ENCODE data around the gene OR5H6.
"Not testable (repeated sequence)": the region's sequence is repeated elsewhere in the genome, so short reads cannot be mapped to it uniquely, and the experiment has no call there.

Gene OR5H6

GRCh38 chr3:98263944-98264343, at the start of gene OR5H6:
Gene OR5H6, plus strand, starts transcription at chr3:98264244. Its CDS starts 89 bp downstream, at chr3:98264333.
- no peak for DNase-seq

GRCh38 chr3:98215051-98215450, 49.0 kb upstream of the OR5H6 start:
- DNase-seq = peak; percentile 36

- DNase-seq = no peak
Observed at GRCh38 chr3:98223907-98224672, 40.0 kb upstream of the OR5H6 start.

- no peak for DNase-seq
Observed at GRCh38 chr3:98232489-98232888, 31.6 kb upstream of the OR5H6 start.

GRCh38 chr3:98233468-98233867, 30.6 kb upstream of the OR5H6 start:
- DNase-seq = peak; percentile 24

GRCh38 chr3:98240131-98240530, 23.9 kb upstream of the OR5H6 start:
- peak; percentile 74 for DNase-seq

- DNase-seq = no peak
Observed at GRCh38 chr3:98242155-98242554, 21.9 kb upstream of the OR5H6 start.

- no peak for DNase-seq
Observed at GRCh38 chr3:98243843-98244242, 20.2 kb upstream of the OR5H6 start.

- no peak for DNase-seq
Observed at GRCh38 chr3:98246142-98246541, 17.9 kb upstream of the OR5H6 start.

GRCh38 chr3:98256026-98256425, 8.0 kb upstream of the OR5H6 start:
- DNase-seq = not testable (repeated sequence)

- DNase-seq = peak; percentile 3
Observed at GRCh38 chr3:98259707-98260106, 4.3 kb upstream of the OR5H6 start.

- no peak for DNase-seq
Observed at GRCh38 chr3:98262046-98262445, 2.0 kb upstream of the OR5H6 start.

GRCh38 chr3:98269846-98270245, 5.8 kb downstream of the OR5H6 start:
- DNase-seq = no peak

- DNase-seq = no peak
Observed at GRCh38 chr3:98272126-98272525, 8.1 kb downstream of the OR5H6 start.

GRCh38 chr3:98274914-98275313, 10.9 kb downstream of the OR5H6 start:
- no peak for DNase-seq

- DNase-seq = no peak
Observed at GRCh38 chr3:98282205-98282604, 18.2 kb downstream of the OR5H6 start, which contains the start of gene OR5H2. Gene OR5H2, plus strand, starts transcription at chr3:98282505. Its CDS starts 398 bp downstream, at chr3:98282903.

GRCh38 chr3:98290916-98291315, 26.9 kb downstream of the OR5H6 start:
- no peak for DNase-seq

- no peak for DNase-seq
Observed at GRCh38 chr3:98291332-98291957, 27.4 kb downstream of the OR5H6 start.

All from suppressor macrophage treated with lipopolysaccharide for 4 hours (primary cell).